HT-29 (cell line): Measurements from ENCODE around the gene TBC1D13. TPM values are rescaled to one million over a fixed set of nuclear protein-coding genes. Genes with fewer than 3 reads are reported as not detected.
"Not testable (repeated sequence)": the region's sequence is repeated elsewhere in the genome, so short reads cannot be mapped to it uniquely, and the experiment has no call there.

ENCODE experiments used
- DNase-seq: peaks from one replicate; pipeline ENCODE4 v3.0.0-alpha.2; 2015; ENCODE audit warnings: low spot score
- total RNA-seq: library from RNA; depleted of rRNA; stranded (reverse); fragments of >200 nt; shearing (Covaris generic); gene quantifications from 2 replicates; pipeline ENCODE4 v1.2.3, GENCODE V29; 2014

The TBC1D13 gene
- total RNA-seq, 1 experiment from 2014 or later = 24.0 TPM

- DNase-seq = no peak
Observed at GRCh38 chr9:128785427-128785826, 1.6 kb upstream of the TBC1D13 start.

GRCh38 chr9:128787659-128788058 is 606 bp downstream of the TBC1D13 start:
- DNase-seq = peak; percentile 11

- no peak for DNase-seq
Observed at GRCh38 chr9:128788445-128788844, 1.4 kb downstream of the TBC1D13 start.

GRCh38 chr9:128790536-128790935 is 3.5 kb downstream of the TBC1D13 start:
- DNase-seq = no peak

GRCh38 chr9:128792134-128792533 is 5.1 kb downstream of the TBC1D13 start:
- DNase-seq = no peak

- no peak for DNase-seq
Observed at GRCh38 chr9:128792978-128793686, 6.1 kb downstream of the TBC1D13 start.

GRCh38 chr9:128794961-128795360 is 7.9 kb downstream of the TBC1D13 start:
- not testable (repeated sequence) for DNase-seq

- DNase-seq = no peak
Observed at GRCh38 chr9:128798896-128799295, 11.8 kb downstream of the TBC1D13 start.

- DNase-seq = no peak
Observed at GRCh38 chr9:128800061-128800460, 13.0 kb downstream of the TBC1D13 start.

GRCh38 chr9:128802482-128802881 is 15.4 kb downstream of the TBC1D13 start:
- no peak for DNase-seq

- DNase-seq = no peak
Observed at GRCh38 chr9:128805661-128806060, 18.6 kb downstream of the TBC1D13 start.

GRCh38 chr9:128807827-128808226 is 20.8 kb downstream of the TBC1D13 start:
- DNase-seq = no peak

- DNase-seq = no peak
Observed at GRCh38 chr9:128808543-128808942, 21.5 kb downstream of the TBC1D13 start.

GRCh38 chr9:128809036-128809599 is 22.1 kb downstream of the TBC1D13 start:
- no peak for DNase-seq

- DNase-seq = no peak
Observed at GRCh38 chr9:128809831-128810230, 22.8 kb downstream of the TBC1D13 start.

GRCh38 chr9:128810873-128811272 is 23.8 kb downstream of the TBC1D13 start:
- DNase-seq = no peak

GRCh38 chr9:128818099-128818838 is 31.2 kb downstream of the TBC1D13 start, which contains the start of gene ENDOG:
ENDOG (plus strand) TSS chr9:128818500; CDS start chr9:128818685, 185 bp downstream.
- DNase-seq = peak; percentile 98

GRCh38 chr9:128818839-128819715 is 32.0 kb downstream of the TBC1D13 start:
- peak; percentile 38 for DNase-seq

GRCh38 chr9:128819716-128820664 is 32.9 kb downstream of the TBC1D13 start:
- peak; percentile 62 for DNase-seq
